ENCODE results near the gene THY1. TPM values are rescaled to one million over a fixed set of nuclear protein-coding genes. Genes with fewer than 3 reads are reported as not detected.
"Not testable (repeated sequence)": the region's sequence is repeated elsewhere in the genome, so short reads cannot be mapped to it uniquely, and the experiment has no call there.

The THY1 gene
- total RNA-seq, 1 donor from 2014 or later = 37.3 TPM

- H3K9me3 Mint-ChIP-seq = peaks cover 3% of the 10 kb centered on the region
- intact Hi-C loops (cut with micrococcal nuclease) = no loop called here
- H3K27me3 Mint-ChIP-seq (ENCODE audit: low read depth) = no peaks in the 10 kb centered on the region
- H3K4me1 Mint-ChIP-seq (ENCODE audit: low read depth) = peaks cover 1% of the 10 kb centered on the region
- no peak for DNase-seq (ENCODE audit: low spot score)
- H3K36me3 Mint-ChIP-seq (ENCODE audit: low read depth) = no peaks in the 10 kb centered on the region
- H3K4me3 Mint-ChIP-seq (ENCODE audit: low read depth) = no peak overlapping the region
- H3K27ac Mint-ChIP-seq = no peak overlapping the region
Measured at GRCh38 chr11:119410501-119410900, 12.5 kb downstream of the THY1 start.

- Mint-ChIP-seq H3K36me3 (ENCODE audit: low read depth) (no peaks in the 10 kb centered on the region), H3K9me3 (peaks cover 3% of the 10 kb centered on the region), H3K4me3 (ENCODE audit: low read depth) (no peak overlapping the region), H3K27me3 (ENCODE audit: low read depth) (no peaks in the 10 kb centered on the region), H3K27ac (no peak overlapping the region), H3K4me1 (ENCODE audit: low read depth) (peaks cover 1% of the 10 kb centered on the region)
- intact Hi-C loops (cut with micrococcal nuclease) = no loop called here
- no peak for DNase-seq (ENCODE audit: low spot score)
Measured at GRCh38 chr11:119409731-119410130, 13.2 kb downstream of the THY1 start.

- Mint-ChIP-seq H3K4me1 (ENCODE audit: low read depth) (peaks cover 1% of the 10 kb centered on the region), H3K27me3 (ENCODE audit: low read depth) (peaks cover 5% of the 10 kb centered on the region), H3K36me3 (ENCODE audit: low read depth) (no peaks in the 10 kb centered on the region), H3K4me3 (ENCODE audit: low read depth) (no peak overlapping the region), H3K27ac (no peak overlapping the region), H3K9me3 (peaks cover 7% of the 10 kb centered on the region)
- DNase-seq (ENCODE audit: low spot score) = no peak
- intact Hi-C loops (cut with micrococcal nuclease) = no loop called here
Measured at GRCh38 chr11:119406005-119406404, 17.0 kb downstream of the THY1 start.

GRCh38 chr11:119405448-119405847, 17.5 kb downstream of the THY1 start:
- H3K4me1 Mint-ChIP-seq (ENCODE audit: low read depth); DNase-seq (ENCODE audit: low spot score); intact Hi-C loops (cut with micrococcal nuclease); H3K27me3 Mint-ChIP-seq (ENCODE audit: low read depth); H3K4me3 Mint-ChIP-seq (ENCODE audit: low read depth); H3K27ac Mint-ChIP-seq; H3K36me3 Mint-ChIP-seq (ENCODE audit: low read depth); H3K9me3 Mint-ChIP-seq: not testable (repeated sequence)

- DNase-seq (ENCODE audit: low spot score) = no peak
- Mint-ChIP-seq H3K27ac (no peak overlapping the region), H3K27me3 (ENCODE audit: low read depth) (peaks cover 5% of the 10 kb centered on the region), H3K4me1 (ENCODE audit: low read depth) (peaks cover 1% of the 10 kb centered on the region), H3K4me3 (ENCODE audit: low read depth) (no peak overlapping the region), H3K9me3 (peaks cover 13% of the 10 kb centered on the region), H3K36me3 (ENCODE audit: low read depth) (no peaks in the 10 kb centered on the region)
- intact Hi-C loops (cut with micrococcal nuclease) = no loop called here
Measured at GRCh38 chr11:119404872-119405271, 18.1 kb downstream of the THY1 start.

GRCh38 chr11:119403021-119403420, 20.0 kb downstream of the THY1 start:
- no peak for DNase-seq (ENCODE audit: low spot score)
- intact Hi-C loops (cut with micrococcal nuclease) = no loop called here
- Mint-ChIP-seq H3K36me3 (ENCODE audit: low read depth) (peaks cover 1% of the 10 kb centered on the region), H3K4me3 (ENCODE audit: low read depth) (no peak overlapping the region), H3K27me3 (ENCODE audit: low read depth) (peaks cover 11% of the 10 kb centered on the region), H3K9me3 (peaks cover 29% of the 10 kb centered on the region), H3K4me1 (ENCODE audit: low read depth) (peaks cover 1% of the 10 kb centered on the region), H3K27ac (no peak overlapping the region)

- Mint-ChIP-seq H3K27me3 (ENCODE audit: low read depth) (peaks cover 14% of the 10 kb centered on the region), H3K4me3 (ENCODE audit: low read depth) (no peak overlapping the region), H3K4me1 (ENCODE audit: low read depth) (peaks cover 1% of the 10 kb centered on the region), H3K36me3 (ENCODE audit: low read depth) (peaks cover 6% of the 10 kb centered on the region), H3K27ac (no peak overlapping the region), H3K9me3 (peaks cover 34% of the 10 kb centered on the region)
- intact Hi-C loops (cut with micrococcal nuclease) = no loop called here
- DNase-seq (ENCODE audit: low spot score) = no peak
Measured at GRCh38 chr11:119402470-119402869, 20.5 kb downstream of the THY1 start.

GRCh38 chr11:119400860-119401259, 22.1 kb downstream of the THY1 start:
- intact Hi-C loops (cut with micrococcal nuclease) = no loop called here
- DNase-seq (ENCODE audit: low spot score) = no peak
- Mint-ChIP-seq H3K27ac (no peak overlapping the region), H3K4me1 (ENCODE audit: low read depth) (no peaks in the 10 kb centered on the region), H3K27me3 (ENCODE audit: low read depth) (peaks cover 16% of the 10 kb centered on the region), H3K4me3 (ENCODE audit: low read depth) (no peak overlapping the region), H3K36me3 (ENCODE audit: low read depth) (peaks cover 6% of the 10 kb centered on the region), H3K9me3 (peaks cover 38% of the 10 kb centered on the region)

- intact Hi-C loops (cut with micrococcal nuclease) = no loop called here
- H3K4me3 Mint-ChIP-seq (ENCODE audit: low read depth) = no peak overlapping the region
- H3K27me3 Mint-ChIP-seq (ENCODE audit: low read depth) = peaks cover 30% of the 10 kb centered on the region
- peaks cover 38% of the 10 kb centered on the region for H3K9me3 Mint-ChIP-seq
- no peak for DNase-seq (ENCODE audit: low spot score)
- H3K27ac Mint-ChIP-seq = no peak overlapping the region
- H3K36me3 Mint-ChIP-seq (ENCODE audit: low read depth) = peaks cover 6% of the 10 kb centered on the region
- H3K4me1 Mint-ChIP-seq (ENCODE audit: low read depth) = no peaks in the 10 kb centered on the region
Measured at GRCh38 chr11:119397740-119398139, 25.2 kb downstream of the THY1 start.

- intact Hi-C loops (cut with micrococcal nuclease) = no loop called here
- peaks cover 29% of the 10 kb centered on the region for H3K27me3 Mint-ChIP-seq (ENCODE audit: low read depth)
- H3K4me1 Mint-ChIP-seq (ENCODE audit: low read depth) = no peaks in the 10 kb centered on the region
- no peak overlapping the region for H3K27ac Mint-ChIP-seq
- no peak overlapping the region for H3K4me3 Mint-ChIP-seq (ENCODE audit: low read depth)
- peaks cover 38% of the 10 kb centered on the region for H3K9me3 Mint-ChIP-seq
- H3K36me3 Mint-ChIP-seq (ENCODE audit: low read depth) = peaks cover 6% of the 10 kb centered on the region
- no peak for DNase-seq (ENCODE audit: low spot score)
Measured at GRCh38 chr11:119396835-119397234, 26.1 kb downstream of the THY1 start.

- no peak for DNase-seq (ENCODE audit: low spot score)
- no peaks in the 10 kb centered on the region for H3K36me3 Mint-ChIP-seq (ENCODE audit: low read depth)
- intact Hi-C loops (cut with micrococcal nuclease) = no loop called here
- no peak overlapping the region for H3K27ac Mint-ChIP-seq
- H3K4me1 Mint-ChIP-seq (ENCODE audit: low read depth) = no peaks in the 10 kb centered on the region
- no peak overlapping the region for H3K4me3 Mint-ChIP-seq (ENCODE audit: low read depth)
- no peaks in the 10 kb centered on the region for H3K9me3 Mint-ChIP-seq
- peaks cover 23% of the 10 kb centered on the region for H3K27me3 Mint-ChIP-seq (ENCODE audit: low read depth)
Measured at GRCh38 chr11:119391275-119391674, 31.7 kb downstream of the THY1 start.

GRCh38 chr11:119389611-119390254, 33.2 kb downstream of the THY1 start:
- intact Hi-C loops (cut with micrococcal nuclease) = no loop called here
- Mint-ChIP-seq H3K4me1 (ENCODE audit: low read depth) (no peaks in the 10 kb centered on the region), H3K27me3 (ENCODE audit: low read depth) (peaks cover 20% of the 10 kb centered on the region), H3K4me3 (ENCODE audit: low read depth) (no peak overlapping the region), H3K27ac (no peak overlapping the region), H3K9me3 (no peaks in the 10 kb centered on the region), H3K36me3 (ENCODE audit: low read depth) (no peaks in the 10 kb centered on the region)
- no peak for DNase-seq (ENCODE audit: low spot score)

GRCh38 chr11:119388103-119388502, 34.9 kb downstream of the THY1 start:
- intact Hi-C loops (cut with micrococcal nuclease) = no loop called here
- Mint-ChIP-seq H3K36me3 (ENCODE audit: low read depth) (no peaks in the 10 kb centered on the region), H3K27ac (no peak overlapping the region), H3K4me1 (ENCODE audit: low read depth) (no peaks in the 10 kb centered on the region), H3K27me3 (ENCODE audit: low read depth) (peaks cover 12% of the 10 kb centered on the region), H3K9me3 (no peaks in the 10 kb centered on the region), H3K4me3 (ENCODE audit: low read depth) (no peak overlapping the region)
- DNase-seq (ENCODE audit: low spot score) = no peak

- peaks cover 12% of the 10 kb centered on the region for H3K4me1 Mint-ChIP-seq (ENCODE audit: low read depth)
- H3K27me3 Mint-ChIP-seq (ENCODE audit: low read depth) = peaks cover 6% of the 10 kb centered on the region
- no peaks in the 10 kb centered on the region for H3K9me3 Mint-ChIP-seq
- H3K27ac Mint-ChIP-seq = no peak overlapping the region
- DNase-seq (ENCODE audit: low spot score) = no peak
- intact Hi-C loops (cut with micrococcal nuclease) = no loop called here
- no peaks in the 10 kb centered on the region for H3K36me3 Mint-ChIP-seq (ENCODE audit: low read depth)
- H3K4me3 Mint-ChIP-seq (ENCODE audit: low read depth) = no peak overlapping the region
Measured at GRCh38 chr11:119384332-119384731, 38.6 kb downstream of the THY1 start.
